NCI-H1417 treated with DMSO at 0.1 percent for 48 hours (cell line): ENCODE measurements around the gene NEUROD1.
A peak's percentile ranks its signal among the peaks of the same experiment; 100 is the strongest.
"Not testable (repeated sequence)": the region's sequence is repeated elsewhere in the genome, so short reads cannot be mapped to it uniquely, and the experiment has no call there.

Experiments used
- DNase-seq: peaks from one replicate; lab custom pipeline; 2025; lab: John Stamatoyannopoulos, UW

NEUROD1 gene

GRCh38 chr2:181680055-181680936, at the start of gene NEUROD1:
Gene NEUROD1, minus strand, starts transcription at chr2:181680517. Its CDS starts 1,657 bp downstream, at chr2:181678860.
- no peak for DNase-seq

- no peak for DNase-seq
Observed at GRCh38 chr2:181725476-181725875, 45.2 kb upstream of the NEUROD1 start.

GRCh38 chr2:181724662-181725061, 44.3 kb upstream of the NEUROD1 start:
- DNase-seq = no peak

- DNase-seq = no peak
Observed at GRCh38 chr2:181723731-181724130, 43.4 kb upstream of the NEUROD1 start.

- DNase-seq = peak; percentile 71
Observed at GRCh38 chr2:181715033-181715630, 34.8 kb upstream of the NEUROD1 start.

- DNase-seq = not testable (repeated sequence)
Observed at GRCh38 chr2:181711051-181711450, 30.7 kb upstream of the NEUROD1 start.

- DNase-seq = not testable (repeated sequence)
Observed at GRCh38 chr2:181702519-181702918, 22.2 kb upstream of the NEUROD1 start.

GRCh38 chr2:181698223-181698622, 17.9 kb upstream of the NEUROD1 start:
- DNase-seq = no peak

GRCh38 chr2:181697571-181697970, 17.3 kb upstream of the NEUROD1 start:
- DNase-seq = no peak

- DNase-seq = no peak
Observed at GRCh38 chr2:181697126-181697525, 16.8 kb upstream of the NEUROD1 start.

- no peak for DNase-seq
Observed at GRCh38 chr2:181694271-181694670, 14.0 kb upstream of the NEUROD1 start.

- DNase-seq = no peak
Observed at GRCh38 chr2:181690860-181691259, 10.5 kb upstream of the NEUROD1 start.

- DNase-seq = peak; percentile 71
Observed at GRCh38 chr2:181686576-181687185, 6.4 kb upstream of the NEUROD1 start.

- no peak for DNase-seq
Observed at GRCh38 chr2:181685150-181685688, 4.9 kb upstream of the NEUROD1 start.

GRCh38 chr2:181684454-181685149, 4.3 kb upstream of the NEUROD1 start:
- DNase-seq = no peak

GRCh38 chr2:181683518-181684453, 3.5 kb upstream of the NEUROD1 start:
- DNase-seq = no peak

- no peak for DNase-seq
Observed at GRCh38 chr2:181682795-181683517, 2.6 kb upstream of the NEUROD1 start.

- no peak for DNase-seq
Observed at GRCh38 chr2:181682026-181682789, 1.9 kb upstream of the NEUROD1 start.
